ENCODE measurements around the gene CDH23.

DNA sequence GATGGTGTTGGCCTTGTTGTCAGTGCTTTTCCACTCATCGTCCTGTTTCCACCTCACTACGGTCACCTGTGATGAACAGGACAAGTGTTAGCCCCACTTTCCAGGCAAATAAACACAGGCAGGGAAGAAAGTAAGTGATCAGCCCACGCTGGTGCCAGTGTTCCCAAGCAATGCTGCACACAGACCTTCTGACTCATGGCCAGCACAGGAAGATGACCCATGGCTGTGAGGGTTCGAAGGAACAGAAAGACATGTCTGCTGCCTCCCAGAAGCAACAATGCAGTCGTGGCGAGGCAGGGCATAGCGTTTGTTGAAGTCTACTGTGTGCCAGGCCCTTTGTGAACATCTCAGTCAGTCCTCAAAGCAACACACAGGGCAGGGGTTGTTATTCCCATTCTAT lies 41.9 kb upstream of the CDH23 start:
- TF ChIP-seq POLR2AphosphoS5 (IDR thresholded peaks at IDR 0.05) (no peak), POLR2A (IDR thresholded peaks at IDR 0.05) (no peak)
- TF ChIP-seq, protein P1, sequence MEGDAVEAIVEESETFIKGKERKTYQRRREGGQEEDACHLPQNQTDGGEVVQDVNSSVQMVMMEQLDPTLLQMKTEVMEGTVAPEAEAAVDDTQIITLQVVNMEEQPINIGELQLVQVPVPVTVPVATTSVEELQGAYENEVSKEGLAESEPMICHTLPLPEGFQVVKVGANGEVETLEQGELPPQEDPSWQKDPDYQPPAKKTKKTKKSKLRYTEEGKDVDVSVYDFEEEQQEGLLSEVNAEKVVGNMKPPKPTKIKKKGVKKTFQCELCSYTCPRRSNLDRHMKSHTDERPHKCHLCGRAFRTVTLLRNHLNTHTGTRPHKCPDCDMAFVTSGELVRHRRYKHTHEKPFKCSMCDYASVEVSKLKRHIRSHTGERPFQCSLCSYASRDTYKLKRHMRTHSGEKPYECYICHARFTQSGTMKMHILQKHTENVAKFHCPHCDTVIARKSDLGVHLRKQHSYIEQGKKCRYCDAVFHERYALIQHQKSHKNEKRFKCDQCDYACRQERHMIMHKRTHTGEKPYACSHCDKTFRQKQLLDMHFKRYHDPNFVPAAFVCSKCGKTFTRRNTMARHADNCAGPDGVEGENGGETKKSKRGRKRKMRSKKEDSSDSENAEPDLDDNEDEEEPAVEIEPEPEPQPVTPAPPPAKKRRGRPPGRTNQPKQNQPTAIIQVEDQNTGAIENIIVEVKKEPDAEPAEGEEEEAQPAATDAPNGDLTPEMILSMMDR (IDR thresholded peaks at IDR 0.05) = no peak
